SK-N-SH (cell line): ENCODE results near the gene GFI1B. TPM values are rescaled to one million over a fixed set of nuclear protein-coding genes. Genes with fewer than 3 reads are reported as not detected.

Source experiments
- CTCF ChIA-PET: fragments of 300-600, 350-600 bp; formaldehyde crosslinking; extraction: SDS; loops from one replicate; lab custom pipeline; 2021; lab: Yijun Ruan, JAX
- POLR2A ChIA-PET: fragments of 350-600 bp; sonication (Branson Sonifier 250); formaldehyde crosslinking; extraction: SDS; loops from one replicate; lab custom pipeline; 2020; ENCODE audit warnings: antibody characterized with exemption, inconsistent platforms; lab: Yijun Ruan, JAX
- DNase-seq: peaks from one replicate; pipeline ENCODE4 v3.0.0; 2012
- H2AFZ ChIP-seq: fragments of 200-600 bp; sonication (generic); 2 replicates; pipeline ENCODE4 v1.8.1; 2016; ENCODE audit warnings: antibody characterized with exemption, mild to moderate bottlenecking, low read depth
- H3F3A ChIP-seq: fragments of 200-600 bp; sonication (generic); replicated peaks from 2 replicates; pipeline ENCODE3; 2016; ENCODE audit warnings: antibody characterized with exemption, mild to moderate bottlenecking; ENCODE audit not compliant: insufficient read depth
- H3K27ac ChIP-seq, 2 experiments: fragments of 200-500 bp in 1 of 2; fragments of 200-600 bp in 1 of 2; sonication (Bioruptor generic) in 1 of 2; sonication (generic), shearing (Covaris generic) in 1 of 2; 2 replicates each; pipeline versions ENCODE4 v1.5.1 to v1.6.1; 2014 to 2016; ENCODE audit warnings: low read depth in 2 of 2, inconsistent platforms in 1 of 2, low read length in 1 of 2, mild to moderate bottlenecking in 1 of 2, mixed read lengths in 1 of 2
- H3K27me3 ChIP-seq: fragments of 200-600 bp; sonication (generic), shearing (Covaris generic); 2 replicates; pipeline ENCODE4 v1.6.1; 2016; ENCODE audit warnings: mixed run types; ENCODE audit not compliant: insufficient read depth
- H3K36me3 ChIP-seq, 2 experiments: fragments of 200-500 bp in 1 of 2; fragments of 200-600 bp in 1 of 2; sonication (Bioruptor generic) in 1 of 2; sonication (generic) in 1 of 2; replicated peaks in 1 of 2; 2 replicates each; pipeline versions ENCODE3 to v1.5.1; 2014 to 2016; ENCODE audit warnings: low read length in 1 of 2, mild to moderate bottlenecking in 1 of 2; ENCODE audit not compliant: insufficient read depth in 2 of 2, control insufficient read depth in 1 of 2
- H3K4me1 ChIP-seq, 2 experiments: fragments of 200-500 bp in 1 of 2; fragments of 200-600 bp in 1 of 2; sonication (Bioruptor generic) in 1 of 2; sonication (generic), shearing (Covaris generic) in 1 of 2; 2 replicates each; pipeline versions ENCODE4 v1.5.1 to v1.6.1; 2014 to 2016; ENCODE audit warnings: low read depth in 1 of 2, low read length in 1 of 2, mixed run types in 1 of 2; ENCODE audit not compliant: insufficient read depth in 2 of 2, control insufficient read depth in 1 of 2
- H3K4me2 ChIP-seq: fragments of 200-600 bp; sonication (generic), shearing (Covaris generic); 2 replicates; pipeline ENCODE4 v1.6.1; 2017; ENCODE audit warnings: mixed run types
- H3K4me3 ChIP-seq, 2 experiments: fragments of 200-500 bp in 1 of 2; fragments of 200-600 bp in 1 of 2; sonication (Bioruptor generic) in 1 of 2; sonication (generic), shearing (Covaris generic) in 1 of 2; 2 replicates each; pipeline versions ENCODE4 v1.5.1 to v1.8.1; 2014 to 2016; ENCODE audit warnings: low read depth in 2 of 2, inconsistent platforms in 1 of 2, low read length in 1 of 2, mild to moderate bottlenecking in 1 of 2, mixed read lengths in 1 of 2, moderate library complexity in 1 of 2
- H3K79me2 ChIP-seq: fragments of 200-600 bp; sonication (generic); 2 replicates; pipeline ENCODE4 v1.8.1; 2017; ENCODE audit warnings: mild to moderate bottlenecking; ENCODE audit not compliant: insufficient read depth
- H3K9ac ChIP-seq: fragments of 200-600 bp; sonication (generic); 2 replicates; pipeline ENCODE4 v1.6.1; 2017; ENCODE audit warnings: mixed run types
- H3K9me2 ChIP-seq: fragments of 200-600 bp; sonication (generic); 2 replicates; pipeline ENCODE4 v1.6.1; 2017; ENCODE audit warnings: mixed run types
- H3K9me3 ChIP-seq: fragments of 200-600 bp; sonication (generic); 2 replicates; pipeline ENCODE4 v1.6.1; 2017; ENCODE audit warnings: mixed run types, mild to moderate bottlenecking, moderate library complexity
- H4K20me1 ChIP-seq: fragments of 200-600 bp; sonication (generic); 2 replicates; pipeline ENCODE4 v1.6.1; 2017; ENCODE audit warnings: mild to moderate bottlenecking, mixed run types; ENCODE audit not compliant: insufficient read depth
- CHD2 ChIP-seq: fragments of 150-350 bp; IDR thresholded peaks from 2 replicates; pipeline ENCODE4 v1.6.1; 2018; ENCODE audit warnings: low read length; ENCODE audit not compliant: partially characterized antibody
- ELF1 ChIP-seq: IDR thresholded peaks from 2 replicates; pipeline ENCODE4 v1.4.0; 2012
- EP300 ChIP-seq, 2 experiments: IDR thresholded peaks; 2 replicates each; pipeline versions ENCODE4 v1.4.0 to v1.6.1; 2012; ENCODE audit warnings: borderline replicate concordance in 1 of 2, low read depth in 1 of 2, low read length in 1 of 2
- EZH2phosphoT487 ChIP-seq: fragments of 200-600 bp; sonication (generic); IDR thresholded peaks from 2 replicates; pipeline ENCODE4 v1.6.1; 2017; ENCODE audit warnings: low read depth, mixed run types, mild to moderate bottlenecking, antibody characterized with exemption, moderate library complexity, borderline replicate concordance
- FOXJ3 ChIP-seq: sonication (generic); formaldehyde crosslinking; IDR thresholded peaks from 2 replicates; pipeline ENCODE4 v1.5.1; 2020; ENCODE audit warnings: mild to moderate bottlenecking, missing genetic modification reagents
- GABPA ChIP-seq: IDR thresholded peaks from 2 replicates; pipeline ENCODE4 v1.4.0; 2012; ENCODE audit warnings: low read depth, mild to moderate bottlenecking
- GATA2 ChIP-seq: sonication (generic); formaldehyde crosslinking; IDR thresholded peaks from 2 replicates; pipeline ENCODE4 v1.5.0; 2020; ENCODE audit warnings: mild to moderate bottlenecking, missing genetic modification reagents
- JUND ChIP-seq: IDR thresholded peaks from 2 replicates; pipeline ENCODE4 v1.4.0; 2012
- NRF1 ChIP-seq: IDR thresholded peaks from 2 replicates; pipeline ENCODE4 v1.6.1; 2012; ENCODE audit warnings: low read depth, mild to moderate bottlenecking, low read length
- RXRA ChIP-seq: IDR thresholded peaks from 2 replicates; pipeline ENCODE4 v1.4.0; 2012; ENCODE audit warnings: low read depth, mild to moderate bottlenecking, borderline replicate concordance
- YY1 ChIP-seq: IDR thresholded peaks from 2 replicates; pipeline ENCODE4 v1.4.0; 2012; ENCODE audit warnings: low read depth, mild to moderate bottlenecking
- WGBS: methylation state at CpG from one replicate; pipeline ENCODE4 v1.1.6; 2017; ENCODE audit warnings: low lambda C conversion rate; 5-methylcytosine and 5-hydroxymethylcytosine counted together
- polyA plus RNA-seq, 3 experiments: library from polyadenylated mRNA; depleted of rRNA; stranded (reverse); fragments of >200 nt; gene quantifications; 2 replicates each; pipeline ENCODE4 v1.2.3, GENCODE V29; 2012
- TF ChIP-seq, protein P1 (sequence below): fragments of 150-350 bp; IDR thresholded peaks from 2 replicates; pipeline ENCODE4 v1.6.1; 2017; ENCODE audit warnings: antibody characterized with exemption, low read length, low read depth, borderline replicate concordance
- TF ChIP-seq, protein P2 (sequence below): fragments of 150-350 bp; IDR thresholded peaks from 2 replicates; pipeline ENCODE4 v1.6.1; 2016; ENCODE audit warnings: mild to moderate bottlenecking, low read depth, low read length
- TF ChIP-seq, protein P3 (sequence below): IDR thresholded peaks from 2 replicates; pipeline ENCODE4 v1.4.0; 2012; ENCODE audit warnings: low read depth, borderline replicate concordance
- TF ChIP-seq, protein P4 (sequence below): IDR thresholded peaks from 2 replicates; pipeline ENCODE4 v1.4.0; 2012; ENCODE audit warnings: low read depth

GFI1B gene
- polyA plus RNA-seq, 1 of the 3 experiments (the other 2 are of a cell fraction), result not detected

DNA sequence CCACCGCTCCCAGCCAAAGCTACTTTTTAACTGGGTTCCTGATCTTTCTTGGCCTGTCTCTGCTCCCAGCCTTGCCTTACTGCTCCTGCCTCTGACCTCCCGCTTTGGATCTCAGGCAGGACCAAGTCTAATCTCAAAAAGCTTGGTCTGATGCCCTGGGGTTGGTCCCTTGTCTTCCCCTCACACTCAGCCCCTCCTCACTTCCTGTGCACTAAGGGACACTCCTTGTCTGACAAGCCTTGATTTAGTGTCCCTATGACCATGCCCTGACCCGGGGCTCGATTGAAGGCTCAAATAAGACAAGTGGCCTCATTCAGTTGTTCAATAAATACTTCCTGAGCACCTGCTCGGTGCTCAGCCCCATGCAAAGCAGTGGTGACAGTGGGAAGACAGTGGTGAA lies 48.6 kb downstream of the GFI1B start:
- Histone ChIP-seq H3K27me3 (no peaks in the 10 kb centered on the region), H3K9me3 (no peaks in the 10 kb centered on the region), H3K36me3 (no peaks in the 10 kb centered on the region), H4K20me1 (no peaks in the 10 kb centered on the region), H3K9ac (no peak overlapping the region), H3K4me3 (no peak overlapping the region), H3K4me2 (no peak overlapping the region), H3K4me1 (peaks cover 5 to 14% of the 10 kb centered on the region in 2 experiments; a peak in 2 of 4 replicates), H3K79me2 (peaks cover 34% of the 10 kb centered on the region), H2AFZ (no peak overlapping the region), H3F3A (peaks cover 6% of the 10 kb centered on the region), H3K9me2 (no peaks in the 10 kb centered on the region), H3K27ac (no peak overlapping the region)
- no peak for TF ChIP-seq ELF1
- no peak for TF ChIP-seq YY1
- TF ChIP-seq CHD2, result no peak
- TF ChIP-seq GABPA, result no peak
- TF ChIP-seq FOXJ3 (CRISPR knock-in tag), result no peak
- TF ChIP-seq, protein P1, sequence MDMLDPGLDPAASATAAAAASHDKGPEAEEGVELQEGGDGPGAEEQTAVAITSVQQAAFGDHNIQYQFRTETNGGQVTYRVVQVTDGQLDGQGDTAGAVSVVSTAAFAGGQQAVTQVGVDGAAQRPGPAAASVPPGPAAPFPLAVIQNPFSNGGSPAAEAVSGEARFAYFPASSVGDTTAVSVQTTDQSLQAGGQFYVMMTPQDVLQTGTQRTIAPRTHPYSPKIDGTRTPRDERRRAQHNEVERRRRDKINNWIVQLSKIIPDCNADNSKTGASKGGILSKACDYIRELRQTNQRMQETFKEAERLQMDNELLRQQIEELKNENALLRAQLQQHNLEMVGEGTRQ, result no peak
- TF ChIP-seq, protein P2, sequence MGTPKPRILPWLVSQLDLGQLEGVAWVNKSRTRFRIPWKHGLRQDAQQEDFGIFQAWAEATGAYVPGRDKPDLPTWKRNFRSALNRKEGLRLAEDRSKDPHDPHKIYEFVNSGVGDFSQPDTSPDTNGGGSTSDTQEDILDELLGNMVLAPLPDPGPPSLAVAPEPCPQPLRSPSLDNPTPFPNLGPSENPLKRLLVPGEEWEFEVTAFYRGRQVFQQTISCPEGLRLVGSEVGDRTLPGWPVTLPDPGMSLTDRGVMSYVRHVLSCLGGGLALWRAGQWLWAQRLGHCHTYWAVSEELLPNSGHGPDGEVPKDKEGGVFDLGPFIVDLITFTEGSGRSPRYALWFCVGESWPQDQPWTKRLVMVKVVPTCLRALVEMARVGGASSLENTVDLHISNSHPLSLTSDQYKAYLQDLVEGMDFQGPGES, result no peak
- TF ChIP-seq EZH2phosphoT487, result no peak
- TF ChIP-seq, protein P3, sequence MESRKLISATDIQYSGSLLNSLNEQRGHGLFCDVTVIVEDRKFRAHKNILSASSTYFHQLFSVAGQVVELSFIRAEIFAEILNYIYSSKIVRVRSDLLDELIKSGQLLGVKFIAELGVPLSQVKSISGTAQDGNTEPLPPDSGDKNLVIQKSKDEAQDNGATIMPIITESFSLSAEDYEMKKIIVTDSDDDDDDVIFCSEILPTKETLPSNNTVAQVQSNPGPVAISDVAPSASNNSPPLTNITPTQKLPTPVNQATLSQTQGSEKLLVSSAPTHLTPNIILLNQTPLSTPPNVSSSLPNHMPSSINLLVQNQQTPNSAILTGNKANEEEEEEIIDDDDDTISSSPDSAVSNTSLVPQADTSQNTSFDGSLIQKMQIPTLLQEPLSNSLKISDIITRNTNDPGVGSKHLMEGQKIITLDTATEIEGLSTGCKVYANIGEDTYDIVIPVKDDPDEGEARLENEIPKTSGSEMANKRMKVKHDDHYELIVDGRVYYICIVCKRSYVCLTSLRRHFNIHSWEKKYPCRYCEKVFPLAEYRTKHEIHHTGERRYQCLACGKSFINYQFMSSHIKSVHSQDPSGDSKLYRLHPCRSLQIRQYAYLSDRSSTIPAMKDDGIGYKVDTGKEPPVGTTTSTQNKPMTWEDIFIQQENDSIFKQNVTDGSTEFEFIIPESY, result no peak
- TF ChIP-seq, protein P4, sequence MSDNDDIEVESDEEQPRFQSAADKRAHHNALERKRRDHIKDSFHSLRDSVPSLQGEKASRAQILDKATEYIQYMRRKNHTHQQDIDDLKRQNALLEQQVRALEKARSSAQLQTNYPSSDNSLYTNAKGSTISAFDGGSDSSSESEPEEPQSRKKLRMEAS, result no peak
- no peak for TF ChIP-seq EP300 (IDR thresholded peaks at IDR 0.05; ENCODE audit: borderline replicate concordance in 1 of 2, low read depth in 1 of 2, low read length in 1 of 2)
- no peak for TF ChIP-seq RXRA
- TF ChIP-seq JUND, result no peak
- TF ChIP-seq NRF1, result no peak
- no peak for TF ChIP-seq GATA2 (CRISPR knock-in tag)
- no peak for DNase-seq
- POLR2A ChIA-PET, result no interaction called here
- CTCF ChIA-PET, result interaction anchor here (13.6 kb wide), 1 partner anchor 121 kb away, joined by 216 read pairs; no protein-coding TSS in a partner anchor
- WGBS, result 57% methylated on average over 5 of the region's 5 CpGs
